CD4-positive, alpha-beta T cell treated with Interferon alpha-2 for 1 hour (primary cell): ENCODE results near the gene UROS.

Experiments used
- DNase-seq, 2 donors: peaks; one replicate each; pipeline ENCODE4 v3.0.0-alpha.2; 2020 to 2022

Gene UROS

GRCh38 chr10:125785791-125786190, 37.3 kb downstream of the UROS start:
- no peak for DNase-seq

GRCh38 chr10:125783957-125784356, 39.1 kb downstream of the UROS start:
- no peak for DNase-seq

GRCh38 chr10:125783408-125783807, 39.6 kb downstream of the UROS start:
- no peak for DNase-seq

GRCh38 chr10:125782616-125783015, 40.4 kb downstream of the UROS start:
- no peak for DNase-seq

GRCh38 chr10:125782054-125782453, 41.0 kb downstream of the UROS start:
- no peak for DNase-seq

- no peak for DNase-seq
Observed at GRCh38 chr10:125781374-125781773, 41.7 kb downstream of the UROS start.

GRCh38 chr10:125779403-125780327, 43.4 kb downstream of the UROS start:
- no peak for DNase-seq

- no peak for DNase-seq
Observed at GRCh38 chr10:125778556-125778955, 44.5 kb downstream of the UROS start.

GRCh38 chr10:125777806-125778205, 45.3 kb downstream of the UROS start:
- no peak for DNase-seq

- no peak for DNase-seq
Observed at GRCh38 chr10:125775491-125776106, 47.5 kb downstream of the UROS start, which contains the start of gene MMP21. TSS of gene MMP21 (minus strand) at chr10:125775821. CDS start at chr10:125775821, 0 bp downstream.

GRCh38 chr10:125774581-125775191, 48.4 kb downstream of the UROS start:
- DNase-seq, result no peak

GRCh38 chr10:125773687-125774543, 49.1 kb downstream of the UROS start:
- no peak for DNase-seq

GRCh38 chr10:125772864-125773180, 50.2 kb downstream of the UROS start:
- DNase-seq, result no peak

- DNase-seq, result no peak
Observed at GRCh38 chr10:125772112-125772863, 50.8 kb downstream of the UROS start.

- DNase-seq, result no peak
Observed at GRCh38 chr10:125770844-125771243, 52.2 kb downstream of the UROS start.

- DNase-seq, result no peak
Observed at GRCh38 chr10:125769175-125769574, 53.9 kb downstream of the UROS start.

GRCh38 chr10:125768219-125768855, 54.7 kb downstream of the UROS start:
- no peak for DNase-seq

- no peak for DNase-seq
Observed at GRCh38 chr10:125766511-125766910, 56.5 kb downstream of the UROS start.

GRCh38 chr10:125765835-125766234, 57.2 kb downstream of the UROS start:
- no peak for DNase-seq

- DNase-seq, result no peak
Observed at GRCh38 chr10:125762692-125763648, 60.1 kb downstream of the UROS start.
